HG02610 (cell line): Measurements from ENCODE around the gene MLLT6.

ENCODE experiments used
- ATAC-seq: cut with Tn5 transposase; IDR thresholded peaks from one replicate; pipeline ENCODE4 v1.9.1; 2021; ENCODE audit warnings: mild to moderate bottlenecking, moderate library complexity; ENCODE audit not compliant: unreplicated experiment

Gene MLLT6

GRCh38 chr17:38674749-38675615 lies 30.1 kb upstream of the MLLT6 start, which contains the start of gene EPOP:
TSS of gene EPOP (minus strand) at chr17:38674957. CDS start at chr17:38674495, 462 bp downstream.
- ATAC-seq: peak; percentile 59

DNA sequence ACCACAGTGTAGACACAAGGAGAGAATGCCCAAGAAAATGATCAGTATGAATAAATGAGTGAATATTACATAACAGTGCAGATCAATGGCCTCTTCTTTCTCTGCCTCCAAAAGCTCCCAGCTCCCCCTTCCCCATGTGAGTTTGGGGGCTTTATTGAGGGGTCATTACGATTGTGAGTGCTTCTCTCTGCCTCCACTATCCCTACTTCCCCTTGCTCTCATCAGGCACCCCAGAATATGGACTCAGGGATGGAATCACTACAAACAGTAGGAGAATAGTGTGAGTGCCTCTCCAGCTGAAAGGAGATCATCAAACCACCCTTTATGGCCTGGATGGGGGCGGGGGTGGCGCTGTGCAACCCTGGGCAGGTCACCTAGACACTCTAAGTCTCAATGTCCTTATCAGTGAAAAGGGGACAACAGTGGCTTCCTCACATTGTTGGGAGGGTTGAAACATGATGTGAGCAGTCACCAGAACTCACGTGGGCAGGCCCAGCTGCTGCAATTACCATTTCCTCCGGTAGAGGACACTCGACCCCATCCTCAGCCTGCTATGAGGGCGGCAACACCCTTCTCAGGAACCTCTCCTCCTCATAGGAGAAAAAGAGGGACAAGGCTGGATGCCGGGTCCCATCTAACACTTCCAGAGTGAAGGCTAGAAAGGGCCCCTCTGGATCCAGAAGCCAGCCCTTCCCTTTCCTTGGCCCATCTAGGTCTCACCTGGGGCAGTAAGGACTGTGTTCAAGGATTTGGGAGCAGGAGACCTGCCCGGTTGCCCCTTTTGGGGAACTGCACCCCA lies 28.2 kb upstream of the MLLT6 start:
- peak; percentile 37 for ATAC-seq

GRCh38 chr17:38677819-38678218 lies 27.3 kb upstream of the MLLT6 start:
- no peak for ATAC-seq

- ATAC-seq: no peak
Observed at GRCh38 chr17:38681096-38681495, 24.0 kb upstream of the MLLT6 start.

GRCh38 chr17:38685491-38685890 lies 19.6 kb upstream of the MLLT6 start:
- no peak for ATAC-seq

DNA sequence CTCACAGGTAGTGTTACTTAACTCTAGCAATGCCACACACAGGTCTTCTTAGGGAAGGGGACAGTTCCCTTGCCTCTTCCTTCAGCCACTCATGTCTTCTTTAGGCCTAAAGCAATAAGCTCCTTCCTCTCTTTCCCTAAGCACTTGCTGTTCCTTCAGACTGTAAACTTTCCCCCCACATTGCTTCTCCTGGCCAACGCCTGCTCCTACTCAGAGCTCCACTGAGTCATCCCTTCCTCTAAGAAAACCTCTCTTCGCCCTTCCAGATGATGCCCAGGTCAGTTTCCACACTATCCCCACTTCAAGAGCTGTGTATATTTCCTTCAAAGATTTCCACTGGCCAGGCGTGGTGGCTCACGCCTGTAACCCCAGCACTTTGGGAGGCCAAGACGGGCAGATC lies 17.8 kb upstream of the MLLT6 start:
- ATAC-seq: no peak

GRCh38 chr17:38690386-38690785 lies 14.7 kb upstream of the MLLT6 start:
- ATAC-seq: no peak

DNA sequence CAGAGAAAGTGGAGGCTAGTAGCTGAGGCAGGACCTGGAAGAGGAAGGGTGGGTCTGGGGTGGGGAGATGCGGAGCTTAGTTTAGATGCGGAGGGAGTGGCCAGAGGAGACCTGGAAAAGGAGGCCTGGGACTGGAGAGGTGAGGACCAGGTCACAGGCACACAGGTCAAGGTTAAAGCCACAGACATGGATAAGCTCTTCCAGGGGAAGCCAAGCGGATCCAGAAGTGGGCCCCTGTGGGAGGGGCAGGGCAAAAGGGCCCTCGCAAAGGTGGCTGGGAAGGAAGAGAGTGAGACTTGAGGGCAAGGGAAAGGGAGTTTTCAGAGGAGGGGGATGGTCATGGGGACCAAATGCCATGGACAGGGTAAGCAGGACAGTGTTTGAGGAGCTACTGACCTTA lies 13.9 kb upstream of the MLLT6 start:
- ATAC-seq: no peak

DNA sequence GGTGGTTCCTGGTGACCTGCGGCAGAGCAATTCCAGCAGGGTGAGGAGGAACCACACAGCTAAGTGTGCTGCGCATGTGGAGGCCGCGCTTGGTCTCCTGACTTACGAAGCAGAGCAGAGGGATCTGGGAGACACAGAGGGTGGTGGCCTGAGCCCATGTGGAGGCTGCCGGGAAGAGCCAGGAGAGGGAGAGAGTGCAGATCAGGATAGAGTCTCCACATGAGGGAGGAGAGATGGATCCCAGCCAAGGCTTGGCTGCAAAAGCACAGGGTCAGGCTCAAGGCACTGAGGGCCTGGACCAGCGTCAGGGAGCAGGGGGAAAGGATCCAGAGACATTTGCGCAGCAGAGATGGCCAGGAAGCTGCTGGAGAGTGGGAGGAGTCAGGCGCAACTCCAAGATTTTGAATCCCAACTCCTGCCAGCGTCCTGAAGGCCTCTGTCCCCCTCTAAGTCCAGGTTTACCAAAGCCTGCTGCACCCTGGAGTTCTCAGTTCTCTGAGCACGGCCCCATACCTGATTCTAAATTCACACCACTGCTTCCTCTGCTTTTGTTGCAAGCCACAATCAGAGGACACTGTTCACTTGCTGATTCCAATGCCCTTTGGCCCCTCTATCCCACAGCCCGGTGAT lies 11.3 kb upstream of the MLLT6 start:
- no peak for ATAC-seq

- no peak for ATAC-seq
Observed at GRCh38 chr17:38697061-38697820, 7.8 kb upstream of the MLLT6 start.

DNA sequence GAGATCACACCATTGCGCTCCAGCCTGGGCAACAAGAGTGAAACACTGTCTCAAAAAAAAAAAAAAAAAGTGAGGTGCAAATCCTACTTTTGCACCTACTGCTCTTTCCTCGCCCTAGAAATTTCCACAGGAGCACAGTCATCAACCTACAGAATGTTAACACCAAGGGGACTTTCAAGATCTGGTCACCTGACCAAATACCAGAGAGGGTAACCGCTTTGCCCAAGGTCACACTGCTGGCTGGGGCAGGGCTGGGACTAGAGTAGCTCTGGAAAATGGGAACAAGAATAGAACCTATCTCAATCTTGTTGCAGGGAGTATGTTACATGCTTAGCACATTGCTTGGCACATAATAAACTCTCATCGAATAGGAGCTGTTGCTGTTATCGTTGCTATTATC lies 6.3 kb upstream of the MLLT6 start:
- no peak for ATAC-seq

- peak; percentile 33 for ATAC-seq
Observed at GRCh38 chr17:38701504-38702165, 3.4 kb upstream of the MLLT6 start.

GRCh38 chr17:38702166-38702915 lies 2.7 kb upstream of the MLLT6 start:
- peak; percentile 17 for ATAC-seq

DNA sequence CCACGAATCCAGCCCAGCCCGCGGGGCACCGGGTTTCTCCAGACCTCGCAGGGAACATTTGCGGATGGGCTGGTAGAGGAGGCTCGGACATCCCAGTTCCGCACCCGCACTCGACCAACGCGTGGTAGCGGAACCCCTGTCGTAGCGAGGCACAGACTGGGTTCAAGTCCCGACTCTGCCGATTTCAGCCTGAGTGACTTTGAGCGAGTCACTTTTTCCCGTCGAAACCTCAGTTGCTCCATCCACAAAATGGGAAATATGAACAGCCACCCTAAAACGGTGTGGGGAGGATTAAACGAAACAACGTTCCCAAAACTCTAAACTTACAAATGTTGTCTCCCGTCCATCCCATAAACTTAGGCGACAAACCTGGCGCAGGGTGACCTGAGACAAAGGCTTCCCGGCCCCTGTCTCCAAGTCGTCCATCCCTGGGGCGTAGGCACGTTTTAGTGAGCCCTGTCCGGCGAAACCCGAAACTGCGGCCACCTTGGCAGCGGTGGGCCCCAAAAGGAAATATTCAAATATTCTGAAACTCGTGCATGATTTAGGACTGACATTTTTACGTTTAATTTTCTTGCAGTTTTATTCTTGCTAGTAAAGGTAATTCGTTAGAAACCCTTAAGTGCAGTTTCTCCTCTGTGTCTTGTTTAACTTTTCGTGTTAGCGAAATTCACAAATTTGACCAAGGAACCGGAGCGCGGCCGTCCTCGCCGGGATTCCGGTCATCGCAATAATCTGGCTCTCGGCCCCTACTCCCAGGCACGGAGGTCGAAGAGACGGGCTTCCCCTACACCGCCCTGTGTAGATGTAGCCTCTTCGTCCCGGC lies 1.9 kb upstream of the MLLT6 start:
- no peak for ATAC-seq

DNA sequence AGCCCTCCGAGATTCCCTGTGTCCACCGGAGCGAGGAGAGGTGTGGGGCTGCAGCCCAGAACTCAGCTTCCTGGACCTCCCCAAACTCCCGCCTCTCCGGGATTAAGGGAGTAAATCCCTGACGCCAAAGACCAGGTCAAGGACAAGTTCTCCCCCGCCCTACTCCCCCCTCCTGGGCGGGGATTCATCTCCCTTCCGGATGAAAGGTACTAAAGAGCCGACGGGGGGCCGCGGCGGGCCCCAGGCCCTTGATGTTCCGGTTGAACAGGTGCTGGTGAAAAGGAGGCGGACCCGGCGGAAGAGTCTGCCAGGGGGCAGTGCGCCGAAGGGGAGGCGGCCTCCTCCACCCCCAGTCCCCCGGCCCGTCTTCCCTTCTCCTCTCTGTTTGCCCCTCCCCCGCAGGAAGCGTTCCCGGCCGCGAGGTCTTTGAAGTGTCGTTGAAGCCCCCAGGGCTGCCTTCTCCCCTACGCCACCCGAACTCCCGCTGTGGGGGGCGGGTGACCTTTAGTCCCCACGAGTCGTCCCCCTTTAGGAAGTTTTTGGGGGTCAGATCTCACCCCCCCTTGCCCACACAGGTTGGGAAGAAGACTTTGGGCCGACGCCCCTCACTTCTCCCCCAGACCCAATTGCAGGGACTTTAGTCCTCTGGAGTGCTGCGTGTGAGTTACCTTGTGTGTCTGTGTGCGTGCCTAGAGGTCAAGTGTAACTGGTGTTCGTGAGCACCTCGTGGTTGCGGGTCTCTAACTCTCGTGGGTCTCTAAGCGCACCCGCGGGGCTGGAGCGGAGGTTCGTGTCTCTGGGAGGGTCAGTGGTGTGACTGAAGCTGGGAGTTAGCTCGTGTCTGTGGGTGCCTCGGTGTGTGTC lies 1.1 kb upstream of the MLLT6 start:
- ATAC-seq: no peak

GRCh38 chr17:38705523-38705802 lies 390 bp downstream of the MLLT6 start:
- ATAC-seq: no peak

GRCh38 chr17:38705803-38706504 lies 881 bp downstream of the MLLT6 start:
- no peak for ATAC-seq
